ENCODE measurements around the gene TSPAN4. TPM values are rescaled to one million over a fixed set of nuclear protein-coding genes. Genes with fewer than 3 reads are reported as not detected.

The TSPAN4 gene
- total RNA-seq, 1 experiment from 2014 or later = 50.3 TPM

DNA sequence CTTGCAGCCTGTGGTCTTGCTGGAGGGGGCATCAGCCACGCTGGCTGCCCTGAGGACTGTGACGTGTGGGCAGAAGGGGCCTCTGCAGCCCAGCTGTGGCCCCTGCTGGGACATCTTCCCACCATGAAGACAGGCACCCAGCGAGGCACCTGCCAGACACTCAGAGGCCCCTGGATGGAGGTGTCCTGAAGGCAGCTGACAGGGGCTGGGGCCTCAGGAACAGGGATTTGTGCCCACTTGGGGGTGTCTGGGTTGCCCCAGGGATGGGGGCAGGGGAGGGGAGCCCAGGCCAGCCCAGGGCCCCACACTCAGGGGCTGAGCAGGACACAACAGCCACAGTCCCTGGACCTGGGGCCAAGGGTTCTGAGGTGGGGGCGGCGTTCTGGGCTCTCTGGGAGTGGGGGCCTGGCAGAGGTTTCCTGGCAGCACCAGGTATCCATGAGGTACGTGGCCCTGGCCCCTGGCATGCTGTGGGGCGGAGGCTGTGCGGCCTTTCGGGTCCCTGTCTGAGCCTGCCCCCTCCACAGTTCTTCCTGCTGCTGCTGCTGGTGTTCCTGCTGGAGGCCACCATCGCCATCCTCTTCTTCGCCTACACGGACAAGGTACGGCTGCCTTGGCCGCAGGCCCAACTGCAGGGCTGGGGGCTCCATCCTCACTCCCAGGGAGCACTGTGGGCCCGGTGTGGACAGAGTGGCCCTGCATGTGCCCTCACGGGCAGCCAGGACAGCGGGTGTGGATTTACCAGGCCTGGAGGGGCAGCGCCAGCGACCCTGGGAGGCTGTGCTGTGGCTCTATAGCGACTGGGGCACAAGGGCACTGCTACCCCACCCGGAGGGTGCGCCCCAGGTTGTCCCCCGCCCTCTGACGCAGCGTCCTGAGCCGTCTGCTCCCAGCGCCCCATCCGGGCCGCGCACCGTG, 21.5 kb downstream of the TSPAN4 start:
- H3K36me3 ChIP-seq (ENCODE audit: control insufficient read depth in 1 of 2, insufficient read depth in 2 of 2, low read length in 2 of 2) = no peaks in the 10 kb centered on the region
- H3K9ac ChIP-seq (ENCODE audit: low read length) = no peak overlapping the region
- DNase-seq (ENCODE audit: low read depth, low spot score) (no peak), ATAC-seq (no peak)
- TF ChIP-seq, protein P1, sequence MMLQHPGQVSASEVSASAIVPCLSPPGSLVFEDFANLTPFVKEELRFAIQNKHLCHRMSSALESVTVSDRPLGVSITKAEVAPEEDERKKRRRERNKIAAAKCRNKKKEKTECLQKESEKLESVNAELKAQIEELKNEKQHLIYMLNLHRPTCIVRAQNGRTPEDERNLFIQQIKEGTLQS (IDR thresholded peaks at IDR 0.05) = no peak
- TF ChIP-seq POLR2AphosphoS5 (IDR thresholded peaks at IDR 0.05; ENCODE audit: low read depth, low read length) = peak; percentile 11; the same call in 1 of the 2 replicates
- no peaks in the 10 kb centered on the region for H4K20me1 ChIP-seq (ENCODE audit: insufficient read depth)
- H3K4me3 ChIP-seq (replicated peaks in 1 of 2; ENCODE audit: low read depth in 1 of 2, low read length in 2 of 2) = no peak overlapping the region
- H2AFZ ChIP-seq (ENCODE audit: low read depth, low read length, poor library complexity, severe bottlenecking) = no peak overlapping the region
- no peaks in the 10 kb centered on the region for H3K9me2 ChIP-seq (ENCODE audit: insufficient read depth)
- ChIA-PET RAD21 (ENCODE audit: low non-redundant PET in 1 of 2, low total read pairs in 2 of 2, uncharacterized antibody in 2 of 2, unreplicated experiment in 2 of 2) (no interaction called here), POLR2A (interaction anchor here (0.8 kb wide), 1 partner anchor 625 kb away, joined by 3 read pairs; no protein-coding TSS in a partner anchor), CTCF (no interaction called here)
- no peak overlapping the region; the same call in 1 of the 2 replicates for H3K27ac ChIP-seq (ENCODE audit: low read depth, low read length)
- H3K27me3 ChIP-seq (ENCODE audit: insufficient read depth, low read length) = no peaks in the 10 kb centered on the region
- no peak overlapping the region for H3K4me2 ChIP-seq (ENCODE audit: low read length)
- peaks cover 7 to 38% of the 10 kb centered on the region in 2 experiments for H3K4me1 ChIP-seq (ENCODE audit: control insufficient read depth in 1 of 2, insufficient read depth in 2 of 2, low read length in 2 of 2)
- H3K79me2 ChIP-seq (ENCODE audit: insufficient read depth, low read length) = no peaks in the 10 kb centered on the region
- H3K9me3 ChIP-seq (ENCODE audit: control insufficient read depth in 1 of 2, insufficient read depth in 1 of 2, low read depth in 1 of 2, low read length in 2 of 2) = no peaks in the 10 kb centered on the region
- intact Hi-C loops (cut with micrococcal nuclease) = no loop called here
- BruUV-seq (replicated peaks) = no TSS peak

DNA sequence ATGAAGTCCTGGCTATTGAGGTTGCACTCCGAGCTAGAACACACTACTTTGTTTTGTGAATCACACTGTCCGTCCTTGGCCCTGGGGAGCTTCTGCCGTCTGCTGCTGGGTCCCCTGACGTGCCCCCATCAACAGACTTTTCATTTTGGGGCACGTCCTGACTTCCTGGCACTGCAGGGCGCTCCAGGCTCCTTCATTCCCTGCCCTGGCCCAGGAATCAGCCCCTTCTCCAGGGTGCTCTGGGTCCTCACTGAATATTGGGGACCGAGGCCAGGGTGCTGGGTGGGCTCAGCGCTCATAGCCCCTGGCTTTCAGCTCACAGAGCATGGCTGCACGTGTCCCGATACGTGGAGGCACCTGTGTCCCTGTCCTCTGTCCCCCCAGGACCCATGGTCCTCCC, 22.2 kb downstream of the TSPAN4 start:
- no peak overlapping the region for H2AFZ ChIP-seq (ENCODE audit: low read depth, low read length, poor library complexity, severe bottlenecking)
- H4K20me1 ChIP-seq (ENCODE audit: insufficient read depth) = no peaks in the 10 kb centered on the region
- H3K9me2 ChIP-seq (ENCODE audit: insufficient read depth) = no peaks in the 10 kb centered on the region
- no TSS peak for BruUV-seq (replicated peaks)
- H3K79me2 ChIP-seq (ENCODE audit: insufficient read depth, low read length) = no peaks in the 10 kb centered on the region
- RAD21 ChIA-PET (ENCODE audit: low non-redundant PET in 1 of 2, low total read pairs in 2 of 2, uncharacterized antibody in 2 of 2, unreplicated experiment in 2 of 2) = no interaction called here
- H3K27ac ChIP-seq (ENCODE audit: low read depth, low read length) = no peak overlapping the region
- no peak overlapping the region for H3K4me2 ChIP-seq (ENCODE audit: low read length)
- no peaks in the 10 kb centered on the region for H3K36me3 ChIP-seq (ENCODE audit: control insufficient read depth in 1 of 2, insufficient read depth in 2 of 2, low read length in 2 of 2)
- no peak for DNase-seq (ENCODE audit: low read depth, low spot score)
- H3K9me3 ChIP-seq (ENCODE audit: control insufficient read depth in 1 of 2, insufficient read depth in 1 of 2, low read depth in 1 of 2, low read length in 2 of 2) = no peaks in the 10 kb centered on the region
- no peak overlapping the region for H3K9ac ChIP-seq (ENCODE audit: low read length)
- TF ChIP-seq EZH2 (IDR thresholded peaks at IDR 0.05) = no peak
- no peak for TF ChIP-seq ZNF274 (IDR thresholded peaks at IDR 0.05; ENCODE audit: low read depth, low read length)
- TF ChIP-seq, protein P2, sequence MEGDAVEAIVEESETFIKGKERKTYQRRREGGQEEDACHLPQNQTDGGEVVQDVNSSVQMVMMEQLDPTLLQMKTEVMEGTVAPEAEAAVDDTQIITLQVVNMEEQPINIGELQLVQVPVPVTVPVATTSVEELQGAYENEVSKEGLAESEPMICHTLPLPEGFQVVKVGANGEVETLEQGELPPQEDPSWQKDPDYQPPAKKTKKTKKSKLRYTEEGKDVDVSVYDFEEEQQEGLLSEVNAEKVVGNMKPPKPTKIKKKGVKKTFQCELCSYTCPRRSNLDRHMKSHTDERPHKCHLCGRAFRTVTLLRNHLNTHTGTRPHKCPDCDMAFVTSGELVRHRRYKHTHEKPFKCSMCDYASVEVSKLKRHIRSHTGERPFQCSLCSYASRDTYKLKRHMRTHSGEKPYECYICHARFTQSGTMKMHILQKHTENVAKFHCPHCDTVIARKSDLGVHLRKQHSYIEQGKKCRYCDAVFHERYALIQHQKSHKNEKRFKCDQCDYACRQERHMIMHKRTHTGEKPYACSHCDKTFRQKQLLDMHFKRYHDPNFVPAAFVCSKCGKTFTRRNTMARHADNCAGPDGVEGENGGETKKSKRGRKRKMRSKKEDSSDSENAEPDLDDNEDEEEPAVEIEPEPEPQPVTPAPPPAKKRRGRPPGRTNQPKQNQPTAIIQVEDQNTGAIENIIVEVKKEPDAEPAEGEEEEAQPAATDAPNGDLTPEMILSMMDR (IDR thresholded peaks at IDR 0.05 in 2 of 3, conservative IDR thresholded peaks at IDR 0.05 in 1 of 3; ENCODE audit: borderline replicate concordance in 1 of 3, insufficient read depth in 1 of 3, low read depth in 2 of 3, low read length in 2 of 3) = no peak
- TF ChIP-seq POLR2AphosphoS5 (IDR thresholded peaks at IDR 0.05; ENCODE audit: low read depth, low read length) = no peak
- no peak for TF ChIP-seq RAD21 (IDR thresholded peaks at IDR 0.05; ENCODE audit: low read depth)
- no peaks in the 10 kb centered on the region for H3K27me3 ChIP-seq (ENCODE audit: insufficient read depth, low read length)
- CTCF ChIA-PET = no interaction called here
- no peak overlapping the region for H3K4me3 ChIP-seq (replicated peaks in 1 of 2; ENCODE audit: low read depth in 1 of 2, low read length in 2 of 2)
- intact Hi-C loops (cut with micrococcal nuclease) = no loop called here
- peaks cover 1 to 31% of the 10 kb centered on the region in 2 experiments; a peak in 3 of 4 replicates for H3K4me1 ChIP-seq (ENCODE audit: control insufficient read depth in 1 of 2, insufficient read depth in 2 of 2, low read length in 2 of 2)
- no peak for ATAC-seq
- POLR2A ChIA-PET = interaction anchor here (0.8 kb wide), 1 partner anchor 624 kb away, joined by 3 read pairs; no protein-coding TSS in a partner anchor

Measured in HCT116 (cell line).